ENCODE results near the gene CYSRT1. TPM values are rescaled to one million over a fixed set of nuclear protein-coding genes. Genes with fewer than 3 reads are reported as not detected.

The CYSRT1 gene
- total and polyA plus RNA-seq, 2 donors from 2014 or later = 0.94 to 1.3 TPM

GRCh38 chr9:137219757-137220316, 5.1 kb upstream of the CYSRT1 start:
- no peak overlapping the region for H3K4me3 ChIP-seq (ENCODE audit: low read length in 3 of 3)
- DNase-seq = no peak
- no peak overlapping the region for H3K27ac ChIP-seq (ENCODE audit: low read depth in 2 of 2, low read length in 2 of 2)
- peaks cover 0 to 30% (median 2%) of the 10 kb centered on the region in 3 donors for H3K4me1 ChIP-seq (ENCODE audit: control insufficient read depth in 2 of 3, insufficient read depth in 2 of 3, low read depth in 1 of 3, low read length in 3 of 3)
- no peaks in the 10 kb centered on the region for H3K9me3 ChIP-seq (ENCODE audit: control insufficient read depth in 2 of 3, insufficient read depth in 1 of 3, low read length in 3 of 3)
- no peaks in the 10 kb centered on the region for H3K27me3 ChIP-seq (ENCODE audit: control insufficient read depth, insufficient read depth, low read length)
- no peak for TF ChIP-seq CTCF (IDR thresholded peaks at IDR 0.05; ENCODE audit: borderline replicate concordance, extremely low read depth, insufficient read depth)
- intact Hi-C loops (cut with DNase I) = no loop called here
- no peak for FAIRE-seq
- H3K9ac ChIP-seq (ENCODE audit: low read length in 3 of 3) = no peak overlapping the region
- H3K36me3 ChIP-seq (ENCODE audit: control insufficient read depth in 2 of 3, insufficient read depth in 3 of 3, low read length in 3 of 3) = no peaks in the 10 kb centered on the region

DNA sequence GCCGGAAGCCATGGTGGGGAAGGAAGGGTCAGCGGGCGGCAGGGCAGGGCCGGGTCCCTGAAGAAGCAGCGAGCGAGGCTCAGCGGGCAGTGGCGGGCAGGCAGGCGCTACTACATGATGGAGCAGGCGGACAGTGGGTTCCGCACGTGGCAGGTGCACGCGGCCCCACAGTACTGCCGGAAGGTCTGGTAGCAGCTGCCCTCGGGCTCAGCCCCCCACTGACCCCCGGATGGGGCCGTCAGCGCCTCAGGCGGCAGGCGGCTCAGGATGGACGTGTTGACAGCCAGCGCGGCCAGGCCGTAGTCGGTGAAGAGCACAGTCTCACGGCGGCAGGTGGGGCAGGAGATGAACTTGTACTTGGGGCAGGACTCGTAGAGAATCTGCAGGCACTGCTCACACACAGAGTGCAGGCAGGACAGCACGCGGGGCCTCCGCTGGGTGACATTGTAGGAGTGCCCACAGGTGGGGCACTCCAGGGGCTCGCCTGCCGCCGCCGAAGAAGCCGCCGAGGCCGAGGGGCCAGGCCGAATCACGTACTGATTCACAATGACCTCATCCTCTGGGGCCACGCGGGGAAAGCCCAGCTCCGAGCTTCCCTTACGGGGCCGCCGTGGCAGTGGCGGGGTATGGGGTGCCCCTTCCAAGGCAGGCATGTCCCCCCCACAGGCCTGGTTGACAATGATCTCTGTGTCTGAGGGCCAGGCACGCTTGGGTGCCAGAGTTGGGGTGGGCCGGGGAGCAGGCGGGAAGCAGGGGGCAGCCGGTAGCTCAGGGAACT, 4.5 kb upstream of the CYSRT1 start:
- H3K27ac ChIP-seq (ENCODE audit: low read depth in 2 of 2, low read length in 2 of 2) = no peak overlapping the region
- TF ChIP-seq CTCF (IDR thresholded peaks at IDR 0.05; ENCODE audit: borderline replicate concordance, extremely low read depth, insufficient read depth) = no peak
- no peak overlapping the region for H3K4me3 ChIP-seq (ENCODE audit: low read length in 3 of 3)
- no peaks in the 10 kb centered on the region for H3K36me3 ChIP-seq (ENCODE audit: control insufficient read depth in 2 of 3, insufficient read depth in 3 of 3, low read length in 3 of 3)
- DNase-seq (peak in 1 of 5 donors; percentile 63), FAIRE-seq (no peak)
- H3K4me1 ChIP-seq (ENCODE audit: control insufficient read depth in 2 of 3, insufficient read depth in 2 of 3, low read depth in 1 of 3, low read length in 3 of 3) = peaks cover 0 to 30% (median 2%) of the 10 kb centered on the region in 3 donors
- H3K9ac ChIP-seq (ENCODE audit: low read length in 3 of 3) = no peak overlapping the region
- H3K27me3 ChIP-seq (ENCODE audit: control insufficient read depth, insufficient read depth, low read length) = no peaks in the 10 kb centered on the region
- H3K9me3 ChIP-seq (ENCODE audit: control insufficient read depth in 2 of 3, insufficient read depth in 1 of 3, low read length in 3 of 3) = no peaks in the 10 kb centered on the region
- intact Hi-C loops (cut with DNase I) = no loop called here

DNA sequence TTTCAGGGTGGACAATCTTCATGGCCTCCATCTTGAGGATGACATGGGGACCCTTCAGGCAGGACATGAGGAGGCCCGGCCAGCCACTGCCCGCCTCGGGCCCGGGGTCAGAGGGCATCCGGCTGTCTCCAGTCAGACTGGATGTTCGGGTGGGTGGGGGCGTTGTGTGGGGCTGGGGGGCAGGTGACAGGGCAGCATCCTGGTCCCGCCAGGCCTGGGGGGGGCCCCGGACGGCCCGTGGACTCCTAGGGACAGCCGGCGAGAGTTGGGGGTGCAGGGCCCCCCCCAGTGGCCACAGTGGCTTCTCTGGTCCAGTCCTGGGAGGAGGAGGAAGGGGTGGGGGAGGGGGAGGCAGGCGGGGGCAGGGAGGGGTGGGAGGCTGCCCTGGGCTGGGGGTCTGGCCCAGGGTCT, 3.9 kb upstream of the CYSRT1 start:
- FAIRE-seq (no peak), DNase-seq (peak in 1 of 5 donors; percentile 80)
- Histone ChIP-seq H3K9me3 (ENCODE audit: control insufficient read depth in 2 of 3, insufficient read depth in 1 of 3, low read length in 3 of 3) (no peaks in the 10 kb centered on the region), H3K27me3 (ENCODE audit: control insufficient read depth, insufficient read depth, low read length) (no peaks in the 10 kb centered on the region), H3K4me3 (ENCODE audit: low read length in 3 of 3) (no peak overlapping the region), H3K27ac (ENCODE audit: low read depth in 2 of 2, low read length in 2 of 2) (no peak overlapping the region), H3K36me3 (ENCODE audit: control insufficient read depth in 2 of 3, insufficient read depth in 3 of 3, low read length in 3 of 3) (no peaks in the 10 kb centered on the region), H3K4me1 (ENCODE audit: control insufficient read depth in 2 of 3, insufficient read depth in 2 of 3, low read depth in 1 of 3, low read length in 3 of 3) (peaks cover 0 to 32% (median 2%) of the 10 kb centered on the region in 3 donors), H3K9ac (ENCODE audit: low read length in 3 of 3) (no peak overlapping the region)
- intact Hi-C loops (cut with DNase I) = no loop called here
- no peak for TF ChIP-seq CTCF (IDR thresholded peaks at IDR 0.05; ENCODE audit: borderline replicate concordance, extremely low read depth, insufficient read depth)
